GM21515 (cell line): ENCODE measurements around the gene SYT7.

Source experiments
- ATAC-seq: cut with Tn5 transposase; IDR thresholded peaks from one replicate; pipeline ENCODE4 v1.9.1; 2021; ENCODE audit not compliant: unreplicated experiment

Gene SYT7

DNA sequence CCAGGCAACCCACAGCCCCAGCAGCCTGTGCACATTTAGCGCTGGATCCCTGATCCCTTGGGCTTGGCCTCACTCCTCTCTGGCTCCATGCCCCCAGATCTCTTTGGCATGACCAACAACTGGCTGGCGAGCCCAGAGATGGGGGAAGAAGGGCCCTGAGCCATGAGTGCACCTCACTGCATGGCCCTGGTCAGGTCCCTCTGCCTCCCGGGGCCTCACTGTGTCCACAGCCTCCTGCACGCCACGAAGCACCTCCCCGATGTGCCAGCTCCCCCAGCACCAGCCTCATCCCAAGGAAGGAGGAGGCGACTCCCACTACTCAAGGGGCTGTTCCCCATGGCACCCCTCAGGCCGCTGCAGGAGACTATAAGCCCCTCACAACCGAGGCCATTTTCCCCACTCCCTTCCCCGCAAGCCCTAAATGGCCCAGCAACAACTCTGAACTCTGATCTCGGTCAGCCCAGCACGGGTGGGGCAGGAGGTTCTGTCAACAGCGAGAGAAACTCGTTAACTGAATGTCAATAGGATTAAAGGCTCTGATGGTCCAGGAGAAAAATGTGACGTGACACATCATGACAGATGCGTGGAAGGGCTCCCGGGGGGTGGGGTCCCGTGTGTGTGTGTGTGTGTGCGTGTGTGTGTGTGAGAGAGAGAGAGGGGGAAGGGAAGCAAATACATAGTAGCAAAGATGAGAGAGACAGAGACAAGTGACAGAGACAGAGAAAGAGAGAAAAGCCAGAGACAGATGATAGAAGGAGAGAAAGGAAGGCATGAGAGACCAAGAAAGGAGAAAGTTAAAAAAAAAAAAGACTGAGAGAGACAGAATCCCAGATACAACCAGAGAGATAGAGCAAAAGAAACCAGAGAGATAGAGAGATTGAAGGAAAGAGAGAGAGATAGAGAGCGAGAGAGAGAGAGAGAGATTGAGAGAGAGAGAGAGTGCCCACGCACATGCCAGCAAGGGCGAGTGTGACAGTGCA is 28.4 kb upstream of the SYT7 start:
- no peak for ATAC-seq

DNA sequence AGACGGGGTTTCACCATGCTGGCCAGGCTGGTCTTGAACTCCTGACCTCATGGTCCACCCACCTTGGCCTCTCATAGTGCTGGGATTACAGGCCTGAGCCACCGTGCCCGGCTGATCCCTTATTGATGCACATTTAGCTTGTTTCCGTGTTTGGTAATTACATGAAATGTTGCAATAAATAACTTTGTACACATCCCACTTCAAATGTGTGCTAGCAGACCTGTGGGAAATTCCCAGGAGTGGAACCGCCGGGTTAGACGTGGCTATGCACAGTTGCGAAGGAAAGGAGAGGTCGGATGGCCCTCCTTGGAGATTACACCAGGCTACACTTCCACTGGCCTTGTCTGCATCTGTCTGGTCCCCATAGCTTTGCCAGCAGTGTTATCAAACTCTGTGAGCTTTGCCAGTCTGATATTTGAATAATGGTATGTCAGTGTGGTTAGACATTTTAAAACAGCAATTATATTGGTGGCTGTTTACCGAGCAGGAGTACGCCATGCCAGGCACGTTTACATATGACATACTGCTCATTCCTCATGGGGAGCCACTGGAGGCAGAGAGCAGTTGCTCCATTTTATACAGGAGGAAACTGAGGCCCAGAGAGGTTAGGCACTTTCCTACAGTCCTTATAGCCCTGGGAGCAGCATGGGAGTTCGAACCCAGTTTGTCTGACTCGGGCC is 27.2 kb upstream of the SYT7 start:
- ATAC-seq, result no peak

DNA sequence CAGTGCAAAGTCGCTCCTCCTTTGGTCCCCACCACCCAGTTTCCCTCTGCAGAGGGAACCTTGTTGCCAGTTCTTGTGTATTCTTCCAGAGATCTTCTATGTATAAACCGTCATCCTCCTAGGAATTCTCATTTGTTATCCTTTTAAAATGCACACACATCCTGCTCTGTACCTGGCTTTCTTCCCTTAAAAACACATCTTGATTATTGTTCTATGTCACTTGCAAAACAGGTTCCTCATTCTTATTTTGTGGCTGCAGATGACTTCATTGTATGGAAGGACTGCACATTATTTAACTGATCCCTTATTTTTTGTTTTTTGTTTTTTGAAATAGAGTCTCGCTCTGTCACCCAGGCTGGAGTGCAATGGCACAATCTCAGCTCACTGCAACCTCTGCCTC is 26.6 kb upstream of the SYT7 start:
- ATAC-seq, result no peak

DNA sequence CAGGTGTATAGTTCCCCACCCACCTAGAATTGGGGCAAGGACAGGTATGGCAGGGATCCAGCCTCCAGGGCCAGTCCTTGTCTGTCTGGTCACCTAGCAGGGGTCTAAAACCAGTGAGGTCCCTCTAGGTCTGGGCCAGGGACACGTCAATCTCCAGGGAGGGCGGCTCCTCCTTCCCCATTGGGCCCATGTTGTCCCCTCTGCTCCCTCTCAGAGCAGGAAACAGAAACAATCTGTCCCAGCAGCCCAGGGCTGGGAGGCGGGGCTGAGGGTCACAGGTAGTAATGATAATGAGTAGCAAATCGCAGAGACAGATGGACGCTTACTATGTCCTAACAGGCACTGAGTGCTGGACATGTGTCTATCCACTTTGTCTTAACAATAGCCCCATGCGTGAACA is 22.8 kb upstream of the SYT7 start:
- ATAC-seq, result no peak

DNA sequence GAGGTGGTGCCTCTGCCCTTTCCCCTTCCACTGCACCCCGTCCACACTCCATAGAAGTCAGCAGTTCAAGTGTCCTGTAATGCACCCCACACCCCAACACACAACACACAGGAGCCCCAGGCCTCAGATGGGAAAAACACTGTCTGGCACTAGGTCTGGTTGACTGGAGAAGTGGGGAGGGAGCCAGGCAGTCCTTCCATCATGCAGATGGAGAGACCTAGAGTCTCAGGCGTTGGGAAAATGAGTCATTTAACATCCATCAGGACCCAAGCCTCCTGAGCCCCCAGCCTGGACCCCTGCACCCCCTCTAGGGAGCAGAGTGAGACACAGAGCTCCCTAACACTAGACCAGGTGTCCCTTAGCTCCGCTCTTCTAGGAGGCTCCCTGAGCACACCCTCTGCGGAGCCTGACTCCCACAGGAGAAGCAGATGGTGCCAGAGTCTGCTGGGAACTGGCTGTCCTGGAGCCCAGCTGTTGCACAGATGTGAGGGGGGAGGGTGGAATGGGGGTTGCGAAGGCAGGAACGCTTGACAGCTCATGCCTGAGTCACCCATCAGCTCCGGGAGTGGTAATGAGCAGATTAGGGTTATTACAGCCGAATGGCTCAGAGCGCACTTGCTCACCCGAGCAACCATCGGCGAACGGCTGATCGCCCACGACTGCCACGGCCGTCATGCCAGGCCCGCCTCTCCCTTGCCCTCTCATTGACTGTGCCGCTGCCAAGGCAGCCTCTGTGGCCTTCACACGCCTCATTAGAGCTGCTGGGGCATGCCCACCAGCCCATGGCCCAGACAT is 22.1 kb upstream of the SYT7 start:
- ATAC-seq, result no peak

DNA sequence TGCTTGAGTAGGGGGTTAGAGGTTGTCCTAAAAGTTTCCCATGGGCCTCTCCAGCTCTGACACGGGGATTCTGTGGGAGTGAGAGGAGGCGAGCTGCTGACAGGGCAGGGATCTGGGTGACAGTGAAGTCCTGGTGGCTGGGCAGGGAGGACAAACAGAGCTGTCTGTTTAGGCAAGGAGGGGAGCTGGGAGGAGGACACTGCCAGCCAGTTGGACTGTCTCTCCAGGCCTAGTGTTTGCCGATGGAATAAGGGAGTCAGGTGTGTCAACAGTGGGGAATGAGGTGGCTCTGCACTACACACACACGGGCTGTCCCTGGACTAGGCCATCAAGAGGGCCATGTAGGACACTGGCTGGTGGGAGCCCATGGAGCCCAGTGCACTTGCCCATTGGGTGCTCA is 20.6 kb upstream of the SYT7 start:
- ATAC-seq, result no peak

DNA sequence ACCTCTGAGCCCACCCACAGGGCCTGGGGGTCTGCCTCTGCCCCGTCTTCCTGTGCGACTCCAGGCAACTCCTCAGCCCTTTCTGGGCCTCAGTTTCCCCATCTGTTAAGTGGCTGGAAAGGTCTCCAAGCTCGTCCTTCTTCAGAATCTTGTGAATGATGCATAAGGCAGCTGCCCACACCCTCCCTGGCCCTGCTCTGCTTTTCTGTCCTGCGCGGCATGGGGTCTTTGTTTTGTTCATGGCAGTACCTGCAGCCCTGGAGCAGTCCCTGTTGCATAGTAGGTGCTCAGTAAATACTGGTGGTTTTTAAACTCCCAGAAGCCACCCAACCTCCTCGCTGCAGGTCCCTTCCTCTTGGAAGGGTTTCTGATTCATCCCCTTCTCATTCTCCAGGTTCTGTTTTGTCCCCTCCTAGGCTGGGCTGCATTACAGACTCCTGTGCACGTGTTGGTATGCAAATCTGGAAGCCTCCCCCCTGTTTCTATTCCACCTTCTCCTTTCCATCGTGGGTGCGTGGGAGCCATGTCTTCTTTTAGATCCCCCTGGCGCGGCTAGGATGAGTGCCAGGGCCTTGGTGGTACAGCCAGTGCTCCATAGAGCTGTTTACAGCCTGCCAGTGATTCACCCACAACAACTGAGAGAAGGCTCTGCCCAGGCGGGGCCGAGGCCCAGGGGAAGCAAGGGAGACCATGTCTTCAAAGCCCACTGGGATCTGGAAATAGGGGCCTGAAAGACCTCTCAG is 19.3 kb upstream of the SYT7 start:
- ATAC-seq, result no peak

DNA sequence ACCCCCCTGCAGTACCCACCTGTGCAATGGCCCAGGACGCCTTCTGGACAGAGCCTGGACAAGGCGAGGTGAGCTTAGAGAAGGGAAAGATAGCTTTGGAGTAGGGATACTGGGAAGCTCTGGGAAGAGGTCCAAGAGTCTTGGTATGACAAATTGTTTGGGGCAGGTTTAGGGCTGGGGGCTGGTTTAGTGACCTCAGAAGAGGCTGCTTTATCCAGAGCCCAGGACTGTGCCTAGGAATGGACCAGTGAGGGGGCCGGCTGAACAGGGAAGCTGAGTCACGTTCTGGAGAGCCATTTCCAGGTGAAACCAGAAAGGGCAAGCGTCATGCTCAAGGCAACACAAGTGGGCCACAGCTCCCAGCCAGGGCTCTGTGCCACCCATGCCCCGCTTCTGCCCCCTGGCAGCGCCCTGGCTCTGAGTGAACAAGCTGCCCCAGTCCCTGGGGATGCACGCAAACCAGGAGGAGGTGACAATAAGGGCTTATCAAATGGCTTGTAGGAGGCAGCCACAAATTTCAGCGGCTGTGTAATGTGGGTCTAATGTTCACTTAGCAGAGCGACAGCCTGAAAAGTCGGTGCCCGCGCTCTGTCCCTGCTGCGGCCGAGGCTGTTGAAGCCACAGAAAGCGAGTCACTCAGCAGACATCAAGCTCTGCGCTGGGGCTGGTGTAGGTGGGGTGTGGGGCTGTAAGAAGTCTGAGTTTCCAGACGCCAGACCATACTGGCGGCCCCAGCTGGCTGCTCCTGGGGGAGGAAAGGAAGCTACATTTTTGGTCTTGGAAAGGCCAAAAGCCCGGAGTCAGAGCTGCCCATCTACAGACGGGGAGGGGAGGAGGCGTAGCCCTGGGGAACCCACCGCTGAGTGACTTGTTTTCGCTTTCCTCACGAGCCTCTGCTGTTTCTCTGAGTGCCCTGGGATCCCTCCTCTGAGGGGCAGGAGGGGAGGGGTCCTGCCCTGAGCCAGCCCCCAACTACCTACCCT is 18.3 kb upstream of the SYT7 start:
- ATAC-seq, result no peak

DNA sequence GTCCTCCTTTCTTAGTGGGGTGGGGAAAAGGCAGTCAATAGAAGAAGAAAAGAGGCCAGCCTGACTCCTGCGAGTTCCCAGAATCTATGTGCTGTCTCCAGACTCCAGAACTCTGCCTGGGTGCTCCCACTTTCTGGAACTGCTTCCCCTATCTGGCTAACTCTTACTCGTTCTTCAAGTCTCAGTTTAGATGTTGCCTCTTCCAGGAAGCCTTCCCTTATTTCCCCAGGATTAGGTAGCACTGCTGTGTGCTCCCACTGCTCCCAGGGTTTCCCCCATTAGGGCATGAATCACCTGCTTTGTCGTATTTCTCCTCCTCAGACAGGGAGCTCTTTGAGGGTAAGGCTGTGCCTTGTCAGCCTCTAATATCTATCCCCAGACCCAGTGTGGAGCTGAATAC is 17.5 kb upstream of the SYT7 start:
- no peak for ATAC-seq

DNA sequence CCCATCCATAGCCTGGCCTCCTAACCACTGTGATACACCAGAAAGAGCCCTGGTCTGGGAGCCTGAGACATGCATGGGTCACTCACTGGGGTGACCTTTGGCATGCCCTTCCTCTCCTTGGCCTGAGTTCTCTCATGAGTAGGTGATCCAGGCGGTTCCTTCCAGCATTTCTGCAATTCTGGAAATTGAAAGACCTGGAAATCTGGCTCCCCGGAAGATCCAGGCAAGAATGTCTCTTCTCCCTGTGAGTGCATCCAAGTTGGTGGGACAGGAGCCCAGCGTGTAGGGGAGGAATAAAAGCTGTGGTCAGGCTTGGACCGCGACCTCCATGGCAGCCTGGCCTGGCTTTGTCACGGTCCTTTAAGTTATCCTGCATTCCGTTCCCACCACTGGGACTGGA is 16.1 kb upstream of the SYT7 start:
- no peak for ATAC-seq

DNA sequence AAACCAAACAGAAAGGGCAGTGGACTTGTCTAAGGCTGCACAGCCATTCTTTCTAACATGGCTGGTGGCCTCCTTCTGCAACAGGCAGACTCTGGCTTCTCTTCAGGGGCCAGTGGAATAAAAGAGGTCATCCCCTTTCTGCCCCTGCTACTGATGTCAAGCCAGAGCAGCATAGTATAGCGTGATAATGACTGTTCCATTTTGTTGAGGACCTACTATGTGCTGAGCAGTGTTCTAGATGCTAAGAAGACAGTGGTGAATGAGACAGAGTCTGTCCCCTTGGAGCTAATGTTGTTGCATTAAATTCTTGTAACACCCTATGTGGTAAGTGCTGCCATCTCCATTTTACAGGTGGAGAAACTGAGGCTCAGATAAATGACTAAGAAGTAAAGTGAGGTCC is 15.7 kb upstream of the SYT7 start:
- ATAC-seq, result no peak

DNA sequence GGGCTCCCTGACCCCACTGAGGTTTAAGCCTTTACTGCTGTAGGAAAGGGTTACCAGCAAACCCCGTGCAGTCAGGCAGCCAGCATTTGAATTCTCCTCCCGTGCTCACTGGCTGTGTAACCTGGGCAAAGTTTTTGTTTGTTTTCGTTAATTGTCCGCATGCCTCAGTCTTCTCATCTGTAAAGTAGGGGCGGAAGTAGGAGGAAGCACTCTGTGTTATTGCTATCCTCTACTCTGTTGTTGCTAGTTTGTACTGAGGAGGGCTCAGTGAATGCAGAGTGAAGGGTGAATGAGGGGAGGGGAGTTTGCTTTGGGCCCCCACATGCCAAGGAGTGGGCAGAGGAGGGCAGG is 14.0 kb upstream of the SYT7 start:
- no peak for ATAC-seq

DNA sequence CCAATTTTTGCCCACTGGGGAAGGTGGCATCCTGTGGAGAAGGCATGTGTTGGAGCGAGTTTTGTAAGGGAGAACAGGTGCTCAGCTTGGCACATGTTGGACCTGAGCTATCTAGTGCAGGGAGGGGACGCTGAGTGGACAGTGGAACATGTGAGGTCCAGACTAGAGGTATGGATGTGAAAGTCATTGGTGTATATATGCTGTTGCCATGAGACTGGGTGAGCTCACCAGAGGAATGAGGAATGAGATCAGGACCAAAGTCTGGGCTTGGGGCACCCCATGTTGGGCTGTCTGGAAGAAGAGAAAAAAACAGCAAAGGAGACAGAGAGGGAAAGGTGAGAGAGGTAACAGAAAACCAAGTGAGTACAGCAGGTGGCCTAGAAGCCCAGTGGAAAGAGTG is 12.3 kb upstream of the SYT7 start:
- no peak for ATAC-seq

DNA sequence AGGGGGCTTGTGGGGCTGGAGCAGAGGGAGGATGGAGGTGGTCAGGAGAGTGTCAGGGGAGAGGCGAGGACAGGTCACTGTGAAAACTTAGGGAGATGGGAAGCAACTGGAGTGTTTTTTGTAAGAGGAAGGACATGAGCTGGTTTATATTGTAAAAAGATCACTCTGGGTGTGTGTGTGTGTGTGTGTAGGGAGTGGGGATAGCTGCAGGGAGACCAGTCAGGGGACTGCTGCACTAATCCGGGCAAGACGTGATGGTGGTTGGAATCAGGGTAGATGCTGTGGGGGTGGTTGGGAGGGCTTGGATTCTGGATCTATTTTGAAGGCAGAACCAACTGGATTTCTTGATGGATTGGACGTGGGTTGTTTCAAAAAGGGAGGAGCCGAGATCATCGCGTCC is 11.3 kb upstream of the SYT7 start:
- ATAC-seq, result no peak

DNA sequence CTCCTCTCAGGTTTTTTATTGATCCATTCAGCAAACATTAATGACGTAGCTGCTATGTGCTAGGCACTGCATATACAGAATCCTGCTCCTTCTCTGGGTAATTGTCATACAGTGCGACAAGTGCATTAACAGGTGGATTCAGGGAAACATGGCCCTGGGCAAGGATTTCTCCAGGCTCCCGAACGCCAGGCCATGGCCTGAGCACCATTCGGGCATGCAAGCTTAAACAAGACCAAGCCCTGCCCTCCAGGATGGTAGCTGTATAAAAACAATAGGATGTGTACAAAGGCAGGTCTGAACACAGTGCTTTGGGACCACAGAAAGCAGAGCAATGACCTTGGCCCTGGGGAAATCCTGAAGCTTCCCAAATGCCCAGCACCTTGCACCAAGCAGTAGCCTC is 9.1 kb upstream of the SYT7 start:
- no peak for ATAC-seq

DNA sequence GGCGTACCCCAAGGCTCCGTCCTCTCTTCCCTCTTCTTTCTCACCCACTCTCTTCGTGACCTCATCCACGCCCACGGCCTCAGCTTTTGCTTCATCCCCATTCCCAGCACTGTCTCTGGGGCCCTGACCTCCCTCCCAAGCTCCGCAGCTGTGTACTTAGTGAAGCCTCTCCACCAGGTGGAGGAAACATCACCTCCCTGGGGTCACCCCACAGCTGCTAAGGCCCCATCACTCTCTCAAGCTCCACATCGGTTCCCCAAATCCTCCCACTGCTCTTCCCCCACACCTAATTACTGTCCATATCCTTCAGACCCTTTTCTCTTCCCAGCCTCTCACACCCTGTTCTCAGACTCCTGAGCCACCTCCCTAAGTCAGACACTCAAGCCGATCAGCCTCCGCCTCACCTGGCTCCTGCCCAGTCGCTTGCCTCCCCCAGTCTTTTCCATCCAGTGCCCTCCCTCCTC is 7.9 kb upstream of the SYT7 start:
- ATAC-seq, result no peak

DNA sequence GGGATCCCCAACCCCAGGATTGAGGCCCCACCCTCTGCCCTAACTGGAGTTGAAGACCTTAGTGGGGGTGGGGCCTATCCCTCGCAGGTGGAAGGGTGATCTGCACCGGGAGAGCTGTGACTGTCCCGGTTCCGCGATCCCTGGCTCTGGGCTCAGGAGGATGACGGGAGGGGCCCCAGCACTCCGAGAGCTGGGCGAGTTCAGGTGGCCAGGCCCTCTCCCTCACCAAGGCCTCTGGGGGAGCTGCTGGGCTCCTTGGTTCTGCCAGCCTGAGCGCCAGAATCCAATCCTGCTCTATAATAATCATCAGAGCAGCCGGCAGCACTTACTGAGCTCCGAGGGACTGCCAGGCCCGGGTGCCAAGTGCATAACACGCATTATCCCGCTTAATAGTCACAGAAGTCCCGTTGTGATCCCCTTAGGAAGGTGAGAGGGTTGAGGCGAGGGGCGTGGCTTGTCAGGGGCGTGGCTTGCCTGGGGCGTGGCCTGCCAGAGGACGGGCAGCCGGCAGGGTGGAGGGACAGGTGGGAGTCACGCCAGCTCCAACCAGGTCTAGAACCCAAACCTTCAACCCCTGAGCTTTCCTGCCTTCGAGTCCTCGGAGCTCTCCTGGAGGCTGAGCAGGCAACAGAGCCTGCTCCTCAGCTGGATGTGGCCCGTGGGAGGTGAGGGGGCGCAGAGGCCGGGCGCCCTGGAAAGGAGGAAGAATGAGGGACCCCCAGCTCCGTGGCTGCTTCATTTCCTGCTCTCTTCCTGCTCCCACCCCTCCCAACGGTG is 7.3 kb upstream of the SYT7 start:
- no peak for ATAC-seq

DNA sequence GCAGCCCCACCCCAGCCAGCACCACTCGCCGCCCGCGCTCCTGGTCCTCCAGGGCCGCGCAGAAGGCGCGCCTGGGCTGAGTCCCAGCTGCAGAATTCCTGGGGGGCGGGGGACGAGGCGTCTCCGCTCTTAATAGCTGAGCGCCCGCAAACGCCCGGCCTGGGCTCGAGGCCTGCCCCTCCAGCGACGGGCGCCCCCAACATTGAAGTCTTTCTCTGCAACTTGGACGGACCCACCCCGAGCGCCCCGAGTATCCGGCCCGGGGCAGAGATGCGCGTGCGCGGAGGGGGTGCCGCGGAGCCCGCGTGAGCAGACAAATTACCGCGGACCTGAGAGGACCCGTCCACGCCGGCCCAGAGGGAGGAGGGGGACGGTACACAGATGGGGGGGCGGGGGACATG is 6.7 kb upstream of the SYT7 start:
- no peak for ATAC-seq
